ENCODE results near the gene VDAC1. TPM values are rescaled to one million over a fixed set of nuclear protein-coding genes. Genes with fewer than 3 reads are reported as not detected.

VDAC1 gene
- total and polyA plus RNA-seq, 2 donors (not counting 3 experiments of a cell fraction or from before 2014, with no cell fraction given), result 116 to 247 TPM

GRCh38 chr5:133933169-133933509 is 71.6 kb downstream of the VDAC1 start:
- no peaks in the 10 kb centered on the region for H3K9me1 ChIP-seq (replicated peaks; ENCODE audit: control insufficient read depth, extremely low read depth, insufficient read depth, low read length)
- no peak overlapping the region for H3K27ac ChIP-seq (ENCODE audit: insufficient read depth, low read depth, low read length)
- no peak overlapping the region for H2AFZ ChIP-seq (ENCODE audit: low read depth, low read length)
- dilution Hi-C loops (cut with MboI; ENCODE audit: extremely low pct_ligation_motif_present, low sequenced_read_pairs), result no loop called here
- no peak for FAIRE-seq
- H3K4me3 ChIP-seq (replicated peaks in 1 of 3; ENCODE audit: insufficient read depth in 1 of 3, low read depth in 1 of 3, low read length in 3 of 3), result no peak overlapping the region
- no peak for DNase-seq (ENCODE audit: low read depth, low spot score)
- BruUV-seq (replicated peaks), result no TSS peak
- H4K20me1 ChIP-seq (replicated peaks; ENCODE audit: control insufficient read depth, extremely low read depth, insufficient read depth, low read length), result no peaks in the 10 kb centered on the region
- intact Hi-C loops (cut with micrococcal nuclease), result no loop called here
- POLR2A ChIA-PET, result no interaction called here
- no peak for TF ChIP-seq CTCF (IDR thresholded peaks at IDR 0.05; ENCODE audit: extremely low read depth in 1 of 2, insufficient read depth in 1 of 2, low read depth in 1 of 2, low read length in 2 of 2)
- no peak for TF ChIP-seq EZH2 (IDR thresholded peaks at IDR 0.05; ENCODE audit: borderline replicate concordance, low read depth, low read length, severe bottlenecking)
- TF ChIP-seq GATA2 (IDR thresholded peaks at IDR 0.05; ENCODE audit: insufficient read depth, insufficient read length, low read depth, low read length), result no peak
- no peak for TF ChIP-seq JUN (IDR thresholded peaks at IDR 0.05; ENCODE audit: borderline replicate concordance, insufficient read depth, insufficient read length, low read depth)
- TF ChIP-seq POLR2AphosphoS5 (IDR thresholded peaks at IDR 0.05; ENCODE audit: insufficient read depth, low read depth, low read length), result no peak
- TF ChIP-seq MAX (IDR thresholded peaks at IDR 0.05; ENCODE audit: insufficient read depth, insufficient read length), result no peak
- TF ChIP-seq MYC (IDR thresholded peaks at IDR 0.05; ENCODE audit: low read depth, low read length), result no peak
- no peak for TF ChIP-seq FOS (IDR thresholded peaks at IDR 0.05; ENCODE audit: borderline replicate concordance, insufficient read depth, low read length)
- no peak for TF ChIP-seq POLR2A (IDR thresholded peaks at IDR 0.05; ENCODE audit: low read depth, low read length)
- no peaks in the 10 kb centered on the region for H3K79me2 ChIP-seq (ENCODE audit: control insufficient read depth, insufficient read depth, low read length)
- H3K4me2 ChIP-seq (ENCODE audit: insufficient read depth, low read length), result no peak overlapping the region
- H3K9ac ChIP-seq (replicated peaks; ENCODE audit: extremely low read depth, insufficient read depth, low read length), result no peak overlapping the region
- H3K4me1 ChIP-seq (ENCODE audit: control insufficient read depth, extremely low read depth, insufficient read depth, low read length), result peaks cover 1% of the 10 kb centered on the region
- CTCF ChIA-PET, result no interaction called here
- no peaks in the 10 kb centered on the region for H3K36me3 ChIP-seq (ENCODE audit: control insufficient read depth in 2 of 2, extremely low read depth in 1 of 2, insufficient read depth in 2 of 2, low read length in 2 of 2)
- no peaks in the 10 kb centered on the region for H3K27me3 ChIP-seq (ENCODE audit: control insufficient read depth in 2 of 2, insufficient read depth in 2 of 2, low read length in 2 of 2)
- no peaks in the 10 kb centered on the region for H3K9me3 ChIP-seq (replicated peaks; ENCODE audit: control insufficient read depth, insufficient read depth, low read length)

Measured in endothelial cell of umbilical vein (primary cell).